MG63 (cell line): ENCODE results near the gene PRKCH. TPM values are rescaled to one million over a fixed set of nuclear protein-coding genes. Genes with fewer than 3 reads are reported as not detected.

ENCODE experiments used
- DNase-seq: peaks from one replicate; pipeline ENCODE4 v3.0.0-alpha.2; 2020
- H3K27me3 ChIP-seq: fragments of 250-450 bp; sonication (Bioruptor Pico); 2 replicates; pipeline ENCODE4 v1.5.1; 2020; ENCODE audit warnings: mild to moderate bottlenecking, moderate library complexity
- H3K36me3 ChIP-seq: fragments of 250-450 bp; sonication (Bioruptor Pico); 2 replicates; pipeline ENCODE4 v1.5.1; 2020; ENCODE audit warnings: mild to moderate bottlenecking, moderate library complexity
- H3K4me3 ChIP-seq: fragments of 250-450 bp; sonication (Bioruptor Pico); 2 replicates; pipeline ENCODE4 v1.5.1; 2020; ENCODE audit warnings: mild to moderate bottlenecking, moderate library complexity
- H3K9me3 ChIP-seq: fragments of 250-450 bp; sonication (Bioruptor Pico); 2 replicates; pipeline ENCODE4 v1.5.1; 2020; ENCODE audit warnings: mild to moderate bottlenecking, moderate library complexity
- total RNA-seq: library from RNA; depleted of rRNA; stranded (reverse); fragments of >200 nt; shearing (Covaris generic); gene quantifications from 2 replicates; pipeline ENCODE4 v1.2.3, GENCODE V29; 2014; ENCODE audit warnings: low replicate concordance

PRKCH gene
- total RNA-seq, 1 experiment from 2014 or later = 6.0 TPM

- no peak for DNase-seq
- Histone ChIP-seq H3K4me3 (no peak overlapping the region), H3K9me3 (no peaks in the 10 kb centered on the region), H3K27me3 (no peaks in the 10 kb centered on the region), H3K36me3 (no peaks in the 10 kb centered on the region)
These were observed 95.2 kb downstream of the PRKCH start for GRCh38 chr14:61416591-61416990.

GRCh38 chr14:61417141-61417540 lies 95.8 kb downstream of the PRKCH start:
- no peaks in the 10 kb centered on the region for H3K9me3 ChIP-seq
- H3K4me3 ChIP-seq = no peak overlapping the region
- no peaks in the 10 kb centered on the region for H3K36me3 ChIP-seq
- no peaks in the 10 kb centered on the region for H3K27me3 ChIP-seq
- no peak for DNase-seq

- no peaks in the 10 kb centered on the region for H3K27me3 ChIP-seq
- DNase-seq = no peak
- no peaks in the 10 kb centered on the region for H3K9me3 ChIP-seq
- no peak overlapping the region for H3K4me3 ChIP-seq
- H3K36me3 ChIP-seq = no peaks in the 10 kb centered on the region
These were observed 96.6 kb downstream of the PRKCH start for GRCh38 chr14:61417883-61418455.

- Histone ChIP-seq H3K36me3 (no peaks in the 10 kb centered on the region), H3K4me3 (no peak overlapping the region), H3K27me3 (no peaks in the 10 kb centered on the region), H3K9me3 (no peaks in the 10 kb centered on the region)
- no peak for DNase-seq
These were observed 97.4 kb downstream of the PRKCH start for GRCh38 chr14:61418746-61419145.

- H3K9me3 ChIP-seq = no peaks in the 10 kb centered on the region
- H3K27me3 ChIP-seq = no peaks in the 10 kb centered on the region
- H3K4me3 ChIP-seq = no peak overlapping the region
- no peak for DNase-seq
- H3K36me3 ChIP-seq = no peaks in the 10 kb centered on the region
These were observed 97.8 kb downstream of the PRKCH start for GRCh38 chr14:61419201-61419600.

- H3K36me3 ChIP-seq = no peaks in the 10 kb centered on the region
- no peak overlapping the region for H3K4me3 ChIP-seq
- DNase-seq = peak; percentile 69
- no peaks in the 10 kb centered on the region for H3K27me3 ChIP-seq
- H3K9me3 ChIP-seq = no peaks in the 10 kb centered on the region
These were observed 98.9 kb downstream of the PRKCH start for GRCh38 chr14:61420326-61420725.

GRCh38 chr14:61421212-61421923 lies 100.0 kb downstream of the PRKCH start:
- no peak overlapping the region for H3K4me3 ChIP-seq
- DNase-seq = no peak
- H3K9me3 ChIP-seq = no peaks in the 10 kb centered on the region
- H3K36me3 ChIP-seq = no peaks in the 10 kb centered on the region
- H3K27me3 ChIP-seq = no peaks in the 10 kb centered on the region

- Histone ChIP-seq H3K36me3 (no peaks in the 10 kb centered on the region), H3K9me3 (no peaks in the 10 kb centered on the region), H3K27me3 (no peaks in the 10 kb centered on the region), H3K4me3 (no peak overlapping the region)
- DNase-seq = no peak
These were observed 104.7 kb downstream of the PRKCH start for GRCh38 chr14:61426048-61426447.

- H3K9me3 ChIP-seq = no peaks in the 10 kb centered on the region
- H3K27me3 ChIP-seq = no peaks in the 10 kb centered on the region
- H3K4me3 ChIP-seq = no peak overlapping the region
- DNase-seq = no peak
- no peaks in the 10 kb centered on the region for H3K36me3 ChIP-seq
These were observed 106.9 kb downstream of the PRKCH start for GRCh38 chr14:61428261-61428660.

GRCh38 chr14:61429316-61429715 lies 107.9 kb downstream of the PRKCH start:
- no peak for DNase-seq
- Histone ChIP-seq H3K9me3 (no peaks in the 10 kb centered on the region), H3K4me3 (no peak overlapping the region), H3K36me3 (no peaks in the 10 kb centered on the region), H3K27me3 (no peaks in the 10 kb centered on the region)

GRCh38 chr14:61430066-61430757 lies 108.8 kb downstream of the PRKCH start:
- H3K4me3 ChIP-seq = no peak overlapping the region
- DNase-seq = no peak
- no peaks in the 10 kb centered on the region for H3K27me3 ChIP-seq
- no peaks in the 10 kb centered on the region for H3K36me3 ChIP-seq
- no peaks in the 10 kb centered on the region for H3K9me3 ChIP-seq

- Histone ChIP-seq H3K36me3 (no peaks in the 10 kb centered on the region), H3K4me3 (no peak overlapping the region), H3K9me3 (no peaks in the 10 kb centered on the region), H3K27me3 (no peaks in the 10 kb centered on the region)
- DNase-seq = no peak
These were observed 111.8 kb downstream of the PRKCH start for GRCh38 chr14:61433169-61433568.

- H3K9me3 ChIP-seq = no peaks in the 10 kb centered on the region
These were observed 112.4 kb downstream of the PRKCH start for GRCh38 chr14:61433828-61434227.

GRCh38 chr14:61434311-61434710 lies 112.9 kb downstream of the PRKCH start:
- no peaks in the 10 kb centered on the region for H3K9me3 ChIP-seq
- H3K36me3 ChIP-seq = no peaks in the 10 kb centered on the region
- DNase-seq = no peak
- no peaks in the 10 kb centered on the region for H3K27me3 ChIP-seq
- H3K4me3 ChIP-seq = no peak overlapping the region

More at GRCh38 chr14:61433828-61434227, 112.4 kb downstream of the PRKCH start:
- Histone ChIP-seq H3K27me3 (no peaks in the 10 kb centered on the region), H3K36me3 (no peaks in the 10 kb centered on the region), H3K4me3 (no peak overlapping the region)
- no peak for DNase-seq

GRCh38 chr14:61435563-61436337 lies 114.4 kb downstream of the PRKCH start:
- no peaks in the 10 kb centered on the region for H3K9me3 ChIP-seq
- no peaks in the 10 kb centered on the region for H3K27me3 ChIP-seq
- H3K36me3 ChIP-seq = no peaks in the 10 kb centered on the region
- no peak overlapping the region for H3K4me3 ChIP-seq
- peak; percentile 11 for DNase-seq

GRCh38 chr14:61437381-61437780 lies 116.0 kb downstream of the PRKCH start:
- DNase-seq = no peak
- Histone ChIP-seq H3K36me3 (no peaks in the 10 kb centered on the region), H3K4me3 (no peak overlapping the region), H3K9me3 (no peaks in the 10 kb centered on the region), H3K27me3 (no peaks in the 10 kb centered on the region)

- Histone ChIP-seq H3K4me3 (no peak overlapping the region), H3K9me3 (no peaks in the 10 kb centered on the region), H3K36me3 (no peaks in the 10 kb centered on the region), H3K27me3 (no peaks in the 10 kb centered on the region)
- no peak for DNase-seq
These were observed 116.7 kb downstream of the PRKCH start for GRCh38 chr14:61438036-61438435.
